GM10248 (cell line): ENCODE data around the gene B4GALT5.
"Not testable (repeated sequence)": the region's sequence is repeated elsewhere in the genome, so short reads cannot be mapped to it uniquely, and the experiment has no call there.

Experiments
- CTCF ChIA-PET: fragments of 300-600 bp; sonication (Branson Sonifier 250); formaldehyde crosslinking; extraction: SDS; loops from one replicate; lab custom pipeline; 2021; ENCODE audit warnings: antibody characterized with exemption; lab: Yijun Ruan, JAX
- POLR2A ChIA-PET: fragments of 350-650 bp; sonication (Branson Sonifier 250); formaldehyde crosslinking; extraction: SDS; loops from one replicate; lab custom pipeline; 2020; ENCODE audit warnings: antibody characterized with exemption; lab: Yijun Ruan, JAX
- DNase-seq: peaks from one replicate; pipeline ENCODE4 v3.0.0; 2012; ENCODE audit errors: extremely low spot score
- CTCF ChIP-seq: IDR thresholded peaks from 2 replicates; pipeline ENCODE4 v1.5.1; 2012; ENCODE audit warnings: mild to moderate bottlenecking, low read depth; ENCODE audit errors: extremely low read depth, missing control alignments, control extremely low read depth

Gene B4GALT5

GRCh38 chr20:49616154-49617007 is 97.3 kb downstream of the B4GALT5 start:
- no peak for DNase-seq
- ChIA-PET CTCF (interaction anchor here (1.0 to 5.6 kb wide), 3 partner anchors 10 to 229 kb away, joined by 4 to 48 read pairs (median 5); no protein-coding TSS in a partner anchor), POLR2A (no interaction called here)
- no peak for TF ChIP-seq CTCF

- no peak for TF ChIP-seq CTCF
- CTCF ChIA-PET = interaction anchor here (0.9 to 5.6 kb wide), 6 partner anchors 11 to 233 kb away, joined by 4 to 48 read pairs (median 4); no protein-coding TSS in a partner anchor
- DNase-seq = no peak
- POLR2A ChIA-PET = interaction anchor here (0.6 to 0.7 kb wide), 2 partner anchors 52 to 281 kb away, joined by 4 to 7 read pairs; no protein-coding TSS in a partner anchor
These were observed 98.1 kb downstream of the B4GALT5 start for GRCh38 chr20:49615401-49616153.

GRCh38 chr20:49615051-49615400 is 98.7 kb downstream of the B4GALT5 start:
- POLR2A ChIA-PET = interaction anchor here (0.6 to 0.7 kb wide), 2 partner anchors 52 to 281 kb away, joined by 4 to 7 read pairs; no protein-coding TSS in a partner anchor
- CTCF ChIA-PET = interaction anchor here (0.9 to 5.6 kb wide), 7 partner anchors 11 to 233 kb away, joined by 4 to 48 read pairs (median 4); no protein-coding TSS in a partner anchor
- DNase-seq = not testable (repeated sequence)

GRCh38 chr20:49614338-49615050 is 99.2 kb downstream of the B4GALT5 start:
- DNase-seq = no peak
- TF ChIP-seq CTCF = no peak
- CTCF ChIA-PET = interaction anchor here (0.9 to 5.6 kb wide), 8 partner anchors 8 to 234 kb away, joined by 3 to 48 read pairs (median 4); no protein-coding TSS in a partner anchor
- POLR2A ChIA-PET = interaction anchor here (0.7 kb wide), 1 partner anchor 18 kb away, joined by 3 read pairs; no protein-coding TSS in a partner anchor

- TF ChIP-seq CTCF = no peak
- POLR2A ChIA-PET = no interaction called here
- CTCF ChIA-PET = interaction anchor here (0.7 to 7.1 kb wide), 19 partner anchors 9 to 400 kb away, joined by 3 to 75 read pairs (median 4); no protein-coding TSS in a partner anchor
- no peak for DNase-seq
These were observed 101.4 kb downstream of the B4GALT5 start for GRCh38 chr20:49612127-49612738.

GRCh38 chr20:49611539-49612126 is 102.0 kb downstream of the B4GALT5 start:
- DNase-seq = not testable (repeated sequence)
- CTCF ChIA-PET = interaction anchor here (0.7 to 7.1 kb wide), 18 partner anchors 8 to 302 kb away, joined by 3 to 75 read pairs (median 4); no protein-coding TSS in a partner anchor
- POLR2A ChIA-PET = interaction anchor here (0.6 kb wide), 1 partner anchor 96 kb away, joined by 3 read pairs; no protein-coding TSS in a partner anchor
